GM19397 (cell line): ENCODE data around the gene GIT1.
A peak's percentile ranks its signal among the peaks of the same experiment; 100 is the strongest.

ENCODE experiments used
- ATAC-seq: cut with Tn5 transposase; IDR thresholded peaks from one replicate; pipeline ENCODE4 v1.9.1; 2021; ENCODE audit warnings: mild to moderate bottlenecking, moderate library complexity; ENCODE audit not compliant: unreplicated experiment

GIT1 gene

GRCh38 chr17:29615492-29616299 is 26.2 kb upstream of the GIT1 start:
- peak; percentile 61 for ATAC-seq

GRCh38 chr17:29615048-29615385 is 25.6 kb upstream of the GIT1 start:
- no peak for ATAC-seq

- ATAC-seq, result no peak
Observed at GRCh38 chr17:29614349-29615047, 25.1 kb upstream of the GIT1 start.

GRCh38 chr17:29613856-29614255 is 24.4 kb upstream of the GIT1 start:
- no peak for ATAC-seq

GRCh38 chr17:29613352-29613837 is 23.9 kb upstream of the GIT1 start:
- ATAC-seq, result no peak

- no peak for ATAC-seq
Observed at GRCh38 chr17:29612404-29613280, 23.2 kb upstream of the GIT1 start.

- ATAC-seq, result no peak
Observed at GRCh38 chr17:29612094-29612403, 22.6 kb upstream of the GIT1 start.

GRCh38 chr17:29611351-29612093 is 22.1 kb upstream of the GIT1 start:
- no peak for ATAC-seq

GRCh38 chr17:29610395-29610794 is 20.9 kb upstream of the GIT1 start:
- ATAC-seq, result no peak

- ATAC-seq, result no peak
Observed at GRCh38 chr17:29608986-29609385, 19.5 kb upstream of the GIT1 start.

- no peak for ATAC-seq
Observed at GRCh38 chr17:29607557-29608195, 18.2 kb upstream of the GIT1 start.

GRCh38 chr17:29603109-29603674 is 13.7 kb upstream of the GIT1 start:
- ATAC-seq, result no peak

GRCh38 chr17:29597361-29598172 is 8.1 kb upstream of the GIT1 start:
- no peak for ATAC-seq

- no peak for ATAC-seq
Observed at GRCh38 chr17:29596811-29597210, 7.4 kb upstream of the GIT1 start.

GRCh38 chr17:29595943-29596774 is 6.7 kb upstream of the GIT1 start:
- no peak for ATAC-seq

GRCh38 chr17:29595107-29595942 is 5.9 kb upstream of the GIT1 start:
- no peak for ATAC-seq

- no peak for ATAC-seq
Observed at GRCh38 chr17:29594519-29595090, 5.2 kb upstream of the GIT1 start.
